Suprapubic skin (tissue), 4 donors: Measurements from ENCODE around the gene IFT43. TPM values are rescaled to one million over a fixed set of nuclear protein-coding genes. Genes with fewer than 3 reads are reported as not detected.

Source experiments
- DNase-seq, 2 donors: peaks; one replicate each; pipeline ENCODE4 v3.0.0-alpha.2; 2019; ENCODE audit warnings: low spot score in 2 of 2
- H3K27ac ChIP-seq: fragments of 200-600 bp; sonication (generic); one replicate; pipeline ENCODE4 v1.5.1; 2019
- H3K27me3 ChIP-seq: fragments of 200-600 bp; sonication (generic); one replicate; pipeline ENCODE4 v1.5.1; 2019
- H3K36me3 ChIP-seq: fragments of 200-600 bp; sonication (generic); one replicate; pipeline ENCODE4 v1.5.1; 2019
- H3K4me1 ChIP-seq: fragments of 200-600 bp; sonication (generic); one replicate; pipeline ENCODE4 v1.5.1; 2019
- H3K4me3 ChIP-seq: fragments of 200-600 bp; sonication (generic); one replicate; pipeline ENCODE4 v1.5.1; 2019; ENCODE audit warnings: mild to moderate bottlenecking
- H3K9me3 ChIP-seq: fragments of 200-600 bp; sonication (generic); one replicate; pipeline ENCODE4 v1.5.1; 2019
- CTCF ChIP-seq, 2 donors: fragments of 200-600 bp in 1 of 2; fragments of 450-650 bp in 1 of 2; sonication (generic) in 1 of 2; IDR thresholded peaks; one replicate each; pipeline ENCODE4 v1.5.1; 2016 to 2019; ENCODE audit warnings: antibody characterized with exemption in 2 of 2, mild to moderate bottlenecking in 1 of 2, moderate library complexity in 1 of 2
- EP300 ChIP-seq: sonication (generic); formaldehyde crosslinking; IDR thresholded peaks from one replicate; pipeline ENCODE4 v1.6.1; 2017; ENCODE audit warnings: antibody characterized with exemption
- POLR2A ChIP-seq, 2 donors: fragments of 450-650 bp; IDR thresholded peaks; one replicate each; pipeline ENCODE4 v1.6.1; 2017; ENCODE audit warnings: antibody characterized with exemption in 2 of 2, mild to moderate bottlenecking in 2 of 2, moderate library complexity in 2 of 2
- POLR2AphosphoS5 ChIP-seq, 3 donors: sonication (generic); formaldehyde crosslinking; IDR thresholded peaks; one replicate each; pipeline ENCODE4 v1.6.1; 2017; ENCODE audit warnings: antibody characterized with exemption in 3 of 3
- WGBS: methylation state at CpG from one replicate; pipeline ENCODE4 v1.1.5; 2018; 5-methylcytosine and 5-hydroxymethylcytosine counted together
- total RNA-seq, 4 donors: library from RNA; depleted of rRNA; stranded (reverse); fragments of >200 nt; gene quantifications; one replicate each; pipeline ENCODE4 v1.1.0, GENCODE V29; 2016

IFT43 gene
- total RNA-seq, 4 donors from 2014 or later = 20.3 to 27.8 (median 22.0) TPM

- Histone ChIP-seq H3K27ac (no peak overlapping the region), H3K36me3 (peaks cover 24% of the 10 kb centered on the region), H3K4me3 (no peak overlapping the region), H3K27me3 (no peaks in the 10 kb centered on the region), H3K9me3 (no peaks in the 10 kb centered on the region), H3K4me1 (no peaks in the 10 kb centered on the region)
- WGBS = 84% methylated on average over 9 of the region's 9 CpGs
- no peak for DNase-seq
- TF ChIP-seq POLR2AphosphoS5 (IDR thresholded peaks at IDR 0.05) (no peak), EP300 (no peak), CTCF (IDR thresholded peaks at IDR 0.05) (no peak), POLR2A (IDR thresholded peaks at IDR 0.05) (no peak)
Measured at GRCh38 chr14:76012354-76012753, 26.8 kb downstream of the IFT43 start.

DNA sequence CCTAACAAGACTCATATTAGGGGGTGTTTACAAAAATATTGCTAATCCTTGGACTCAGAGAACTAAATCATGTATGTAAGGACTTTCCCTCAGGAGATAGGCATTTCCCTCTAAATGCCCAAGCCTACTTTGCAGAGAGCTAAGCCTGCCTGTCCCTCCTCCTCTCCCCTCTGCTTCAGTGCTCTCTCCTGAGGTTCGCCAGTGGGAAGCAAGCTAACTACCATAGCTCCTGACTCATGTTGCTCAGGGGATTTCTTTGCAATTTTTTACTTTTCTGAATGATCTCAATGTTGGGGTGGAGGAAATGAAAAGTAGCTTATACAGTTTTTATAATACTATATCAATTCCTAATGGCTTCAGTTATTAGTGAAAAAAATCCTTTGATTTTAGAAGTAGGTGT, 29.6 kb downstream of the IFT43 start:
- H3K4me1 ChIP-seq = no peaks in the 10 kb centered on the region
- no peaks in the 10 kb centered on the region for H3K27me3 ChIP-seq
- peaks cover 28% of the 10 kb centered on the region for H3K36me3 ChIP-seq
- no peak overlapping the region for H3K4me3 ChIP-seq
- 94% methylated on average over 1 of the region's 1 CpG for WGBS
- no peaks in the 10 kb centered on the region for H3K9me3 ChIP-seq
- H3K27ac ChIP-seq = no peak overlapping the region
- TF ChIP-seq POLR2AphosphoS5 (IDR thresholded peaks at IDR 0.05) = no peak
- no peak for DNase-seq

GRCh38 chr14:76015668-76016067, 30.1 kb downstream of the IFT43 start:
- no peak for TF ChIP-seq EP300
- TF ChIP-seq POLR2AphosphoS5 (IDR thresholded peaks at IDR 0.05) = no peak
- no peak for TF ChIP-seq POLR2A (IDR thresholded peaks at IDR 0.05)
- TF ChIP-seq CTCF (IDR thresholded peaks at IDR 0.05) = no peak
- Histone ChIP-seq H3K27me3 (no peaks in the 10 kb centered on the region), H3K36me3 (peaks cover 28% of the 10 kb centered on the region), H3K4me1 (no peaks in the 10 kb centered on the region), H3K4me3 (no peak overlapping the region), H3K27ac (no peak overlapping the region), H3K9me3 (no peaks in the 10 kb centered on the region)
- 77% methylated on average over 1 of the region's 1 CpG for WGBS
- DNase-seq = no peak

GRCh38 chr14:76019676-76020075, 34.1 kb downstream of the IFT43 start:
- no peaks in the 10 kb centered on the region for H3K4me1 ChIP-seq
- no peak overlapping the region for H3K4me3 ChIP-seq
- peaks cover 25% of the 10 kb centered on the region for H3K36me3 ChIP-seq
- no peak overlapping the region for H3K27ac ChIP-seq
- no peak for TF ChIP-seq EP300
- TF ChIP-seq CTCF (IDR thresholded peaks at IDR 0.05) = no peak
- TF ChIP-seq POLR2AphosphoS5 (IDR thresholded peaks at IDR 0.05) = no peak
- no peak for TF ChIP-seq POLR2A (IDR thresholded peaks at IDR 0.05)
- no peaks in the 10 kb centered on the region for H3K9me3 ChIP-seq
- DNase-seq = no peak
- H3K27me3 ChIP-seq = no peaks in the 10 kb centered on the region
- 100% methylated on average over 2 of the region's 2 CpGs for WGBS

DNA sequence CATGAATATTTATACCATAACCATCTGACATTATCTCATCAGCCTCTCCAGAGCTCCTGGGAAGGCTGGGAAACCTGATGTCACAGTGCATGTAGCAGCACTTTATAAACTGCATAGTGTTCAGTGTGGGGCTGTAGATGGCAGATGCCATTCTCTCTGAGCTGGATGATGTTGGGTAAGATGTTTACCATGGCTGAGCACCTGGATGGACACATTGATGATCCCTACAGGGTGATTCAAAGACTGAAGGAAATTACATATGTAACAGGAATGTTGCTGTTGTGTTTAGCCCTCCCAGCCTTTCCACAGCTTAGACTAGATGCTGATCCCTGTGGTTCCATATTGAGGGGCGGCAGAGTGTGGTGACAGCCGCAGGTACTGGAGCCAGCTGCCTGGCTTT, 37.4 kb downstream of the IFT43 start:
- H3K9me3 ChIP-seq = no peaks in the 10 kb centered on the region
- no peaks in the 10 kb centered on the region for H3K4me1 ChIP-seq
- peaks cover 27% of the 10 kb centered on the region for H3K36me3 ChIP-seq
- no peak for TF ChIP-seq EP300
- TF ChIP-seq POLR2AphosphoS5 (IDR thresholded peaks at IDR 0.05) = no peak
- TF ChIP-seq POLR2A (IDR thresholded peaks at IDR 0.05) = no peak
- TF ChIP-seq CTCF (IDR thresholded peaks at IDR 0.05) = no peak
- H3K27me3 ChIP-seq = no peaks in the 10 kb centered on the region
- DNase-seq = no peak
- no peak overlapping the region for H3K4me3 ChIP-seq
- H3K27ac ChIP-seq = no peak overlapping the region
- WGBS = 100% methylated on average over 2 of the region's 2 CpGs

- 78% methylated on average over 1 of the region's 1 CpG for WGBS
- peaks cover 24% of the 10 kb centered on the region for H3K36me3 ChIP-seq
- no peaks in the 10 kb centered on the region for H3K27me3 ChIP-seq
- TF ChIP-seq POLR2AphosphoS5 (IDR thresholded peaks at IDR 0.05) (no peak), POLR2A (IDR thresholded peaks at IDR 0.05) (no peak), CTCF (IDR thresholded peaks at IDR 0.05) (no peak), EP300 (no peak)
- H3K4me1 ChIP-seq = no peaks in the 10 kb centered on the region
- no peak for DNase-seq
- no peaks in the 10 kb centered on the region for H3K9me3 ChIP-seq
- no peak overlapping the region for H3K4me3 ChIP-seq
- no peak overlapping the region for H3K27ac ChIP-seq
Measured at GRCh38 chr14:76023757-76024156, 38.2 kb downstream of the IFT43 start.
